ENCODE measurements around the gene KIF3B. TPM values are rescaled to one million over a fixed set of nuclear protein-coding genes. Genes with fewer than 3 reads are reported as not detected.

The KIF3B gene
- total RNA-seq, 5 donors from 2014 or later (not counting 1 experiment from before 2014, with no cell fraction given) = 11.3 to 14.6 (median 13.6) TPM

- H3K9me3 ChIP-seq = no peaks in the 10 kb centered on the region
- H3K36me3 ChIP-seq (ENCODE audit: control insufficient read depth in 2 of 2, extremely low read depth in 1 of 2, insufficient read depth in 1 of 2, low read length in 1 of 2) = peaks cover 5 to 35% of the 10 kb centered on the region in 2 donors
- H3K27me3 ChIP-seq (replicated peaks in 1 of 2; ENCODE audit: control insufficient read depth in 2 of 2, extremely low read depth in 1 of 2, insufficient read depth in 2 of 2, low read length in 1 of 2) = no peaks in the 10 kb centered on the region
- peaks cover 28% of the 10 kb centered on the region for H3K36me3 Mint-ChIP-seq
- no peak for DNase-seq
- H3K4me1 ChIP-seq (ENCODE audit: control insufficient read depth in 1 of 2, extremely low read depth in 1 of 2, insufficient read depth in 2 of 2, low read length in 2 of 2) = peaks cover 1 to 19% of the 10 kb centered on the region in 2 experiments
- ATAC-seq (replicated peaks in 1 of 4) = no peak
- ChIA-PET POLR2A (no interaction called here), CTCF (no interaction called here)
- no peaks in the 10 kb centered on the region for H3K9me3 Mint-ChIP-seq
- H3K27me3 Mint-ChIP-seq = no peaks in the 10 kb centered on the region
- H3K4me3 Mint-ChIP-seq = no peak overlapping the region
- H3K27ac Mint-ChIP-seq = peak overlapping the region in 1 of 2 donors; percentile 44
- WGBS (ENCODE audit: insufficient coverage) = 93% methylated on average over 5 of the region's 6 CpGs
- H3K27ac ChIP-seq (ENCODE audit: low read length) = no peak overlapping the region
- peaks cover 6 to 16% (median 8%) of the 10 kb centered on the region in 3 donors for H3K4me1 Mint-ChIP-seq
- H3K4me3 ChIP-seq (ENCODE audit: control insufficient read depth in 1 of 2, extremely low read depth in 1 of 2, low read length in 1 of 2) = no peak overlapping the region
Observed at GRCh38 chr20:32237419-32237818, 40.0 kb upstream of the KIF3B start.

DNA sequence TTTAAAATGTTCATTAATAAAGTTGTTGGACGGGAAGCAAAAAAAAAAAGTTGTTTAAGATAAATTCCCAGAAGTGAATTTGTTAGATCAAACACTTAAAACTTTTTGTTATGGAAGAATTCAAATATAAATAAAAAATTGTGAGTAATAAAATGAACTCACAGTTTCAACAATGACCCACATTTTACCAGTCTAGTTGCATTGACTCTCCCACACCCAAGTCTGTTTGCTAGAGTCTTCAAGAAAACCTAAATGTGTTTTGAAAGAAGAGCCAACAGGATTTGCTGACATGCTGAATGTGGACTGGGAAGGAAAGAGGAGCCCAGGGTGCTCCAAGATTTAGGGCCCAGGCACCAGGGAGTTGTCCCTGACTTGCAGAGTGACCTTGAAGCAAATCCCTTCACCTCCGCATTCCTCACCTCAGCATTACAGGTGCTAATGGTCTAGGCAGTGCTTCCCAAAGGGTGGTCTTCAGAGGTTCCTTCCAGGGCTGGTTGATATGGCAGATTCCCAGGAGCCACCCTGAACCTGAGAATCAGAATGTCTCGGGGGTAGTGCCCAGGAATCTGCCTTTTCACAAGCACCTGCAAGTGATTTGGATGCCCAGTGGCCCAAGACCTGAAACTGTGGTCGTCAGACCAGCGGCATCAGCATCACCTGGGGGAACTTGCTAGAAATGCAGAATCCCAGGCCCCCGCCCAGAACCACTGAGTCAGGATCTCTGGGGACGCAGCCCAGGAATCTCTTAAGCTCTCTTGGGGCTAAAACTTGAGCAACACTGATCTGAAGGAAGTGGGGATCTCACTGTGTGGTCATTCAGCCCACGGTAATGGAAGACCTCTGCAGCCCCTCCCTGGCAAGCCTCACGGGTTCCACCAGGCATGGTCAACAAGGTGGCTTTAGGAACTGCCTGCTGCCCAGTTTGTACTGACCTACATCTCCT lies 38.7 kb upstream of the KIF3B start:
- H3K4me1 ChIP-seq (ENCODE audit: control insufficient read depth in 1 of 2, extremely low read depth in 1 of 2, insufficient read depth in 2 of 2, low read length in 2 of 2) = peaks cover 0 to 6% of the 10 kb centered on the region in 2 experiments
- peaks cover 21% of the 10 kb centered on the region for H3K36me3 Mint-ChIP-seq
- no peaks in the 10 kb centered on the region for H3K9me3 Mint-ChIP-seq
- H3K9me3 ChIP-seq = no peaks in the 10 kb centered on the region
- ChIA-PET POLR2A (no interaction called here), CTCF (no interaction called here)
- ATAC-seq (replicated peaks in 1 of 4) (no peak), DNase-seq (no peak)
- peaks cover 0 to 3% (median 0%) of the 10 kb centered on the region in 3 donors for H3K4me1 Mint-ChIP-seq
- 96% methylated on average over 6 of the region's 9 CpGs for WGBS (ENCODE audit: insufficient coverage)
- no peaks in the 10 kb centered on the region for H3K27me3 Mint-ChIP-seq
- no peak overlapping the region for H3K4me3 Mint-ChIP-seq
- no peaks in the 10 kb centered on the region for H3K27me3 ChIP-seq (replicated peaks in 1 of 2; ENCODE audit: control insufficient read depth in 2 of 2, extremely low read depth in 1 of 2, insufficient read depth in 2 of 2, low read length in 1 of 2)
- H3K36me3 ChIP-seq (ENCODE audit: control insufficient read depth in 2 of 2, extremely low read depth in 1 of 2, insufficient read depth in 1 of 2, low read length in 1 of 2) = peaks cover 5 to 25% of the 10 kb centered on the region in 2 donors
- H3K27ac Mint-ChIP-seq = no peak overlapping the region
- H3K27ac ChIP-seq (ENCODE audit: low read length) = no peak overlapping the region
- H3K4me3 ChIP-seq (ENCODE audit: control insufficient read depth in 1 of 2, extremely low read depth in 1 of 2, low read length in 1 of 2) = no peak overlapping the region

DNA sequence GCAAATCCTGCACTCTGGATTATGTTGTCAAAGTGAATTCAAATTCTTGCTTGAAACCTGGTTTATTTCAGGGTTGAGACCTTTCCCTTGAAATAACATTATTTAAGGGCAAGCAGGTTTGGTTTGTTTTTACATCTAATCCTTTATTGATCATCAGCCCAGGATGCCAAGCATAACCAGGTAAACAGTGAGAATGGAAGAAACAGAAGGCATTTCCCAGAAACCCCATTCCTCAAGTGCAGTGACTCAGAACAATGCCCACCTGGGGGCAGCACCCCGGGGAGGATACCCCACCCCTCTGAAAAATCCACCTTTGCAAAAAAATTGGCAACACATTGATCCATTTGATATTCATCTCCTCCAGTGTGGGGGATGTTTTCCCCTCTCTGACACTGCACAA lies 37.2 kb upstream of the KIF3B start:
- H3K27ac ChIP-seq (ENCODE audit: low read length) = no peak overlapping the region
- H3K27ac Mint-ChIP-seq = peak overlapping the region in 1 of 2 donors; percentile 34
- peaks cover 16% of the 10 kb centered on the region for H3K36me3 Mint-ChIP-seq
- H3K36me3 ChIP-seq (ENCODE audit: control insufficient read depth in 2 of 2, extremely low read depth in 1 of 2, insufficient read depth in 1 of 2, low read length in 1 of 2) = peaks cover 0 to 11% of the 10 kb centered on the region in 2 donors
- ATAC-seq (replicated peaks in 1 of 4) = no peak
- H3K4me3 ChIP-seq (ENCODE audit: control insufficient read depth in 1 of 2, extremely low read depth in 1 of 2, low read length in 1 of 2) = no peak overlapping the region
- POLR2A ChIA-PET = no interaction called here
- H3K4me1 ChIP-seq (ENCODE audit: control insufficient read depth in 1 of 2, extremely low read depth in 1 of 2, insufficient read depth in 2 of 2, low read length in 2 of 2) = no peaks in the 10 kb centered on the region
- H3K4me3 Mint-ChIP-seq = no peak overlapping the region
- no peaks in the 10 kb centered on the region for H3K27me3 Mint-ChIP-seq
- no CpG with 5 or more reads among the region's 1 CpG for WGBS (ENCODE audit: insufficient coverage)
- CTCF ChIA-PET = no interaction called here
- no peaks in the 10 kb centered on the region for H3K27me3 ChIP-seq (replicated peaks in 1 of 2; ENCODE audit: control insufficient read depth in 2 of 2, extremely low read depth in 1 of 2, insufficient read depth in 2 of 2, low read length in 1 of 2)
- H3K4me1 Mint-ChIP-seq = peaks cover 0 to 3% (median 0%) of the 10 kb centered on the region in 3 donors
- DNase-seq = no peak
- H3K9me3 ChIP-seq = no peaks in the 10 kb centered on the region
- H3K9me3 Mint-ChIP-seq = no peaks in the 10 kb centered on the region

DNA sequence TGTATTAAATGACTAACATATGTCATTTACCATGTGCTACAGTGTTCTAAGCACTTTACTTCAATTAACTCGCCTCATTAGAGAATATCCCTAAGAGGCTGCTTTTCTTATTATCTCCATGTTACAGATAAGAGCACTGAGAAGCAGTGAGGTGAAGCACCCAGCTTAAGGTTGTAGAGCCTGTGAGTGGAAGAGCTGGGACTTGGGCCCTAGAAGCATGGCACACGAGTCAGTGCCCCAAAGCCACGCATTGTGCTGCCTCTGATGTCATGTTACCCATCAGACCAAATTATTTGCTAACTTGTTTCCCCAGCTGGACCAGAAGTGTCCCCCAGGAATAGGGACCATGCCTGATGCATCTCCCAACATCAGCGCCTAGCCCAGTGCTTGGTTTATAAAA lies 35.6 kb upstream of the KIF3B start:
- Mint-ChIP-seq H3K4me1 (peaks cover 0 to 3% (median 0%) of the 10 kb centered on the region in 3 donors), H3K4me3 (no peak overlapping the region), H3K9me3 (no peaks in the 10 kb centered on the region), H3K27ac (no peak overlapping the region), H3K36me3 (peaks cover 6% of the 10 kb centered on the region), H3K27me3 (no peaks in the 10 kb centered on the region)
- DNase-seq = no peak
- Histone ChIP-seq H3K9me3 (no peaks in the 10 kb centered on the region), H3K4me3 (ENCODE audit: control insufficient read depth in 1 of 2, extremely low read depth in 1 of 2, low read length in 1 of 2) (no peak overlapping the region), H3K4me1 (ENCODE audit: control insufficient read depth in 1 of 2, extremely low read depth in 1 of 2, insufficient read depth in 2 of 2, low read length in 2 of 2) (no peaks in the 10 kb centered on the region), H3K36me3 (ENCODE audit: control insufficient read depth in 2 of 2, extremely low read depth in 1 of 2, insufficient read depth in 1 of 2, low read length in 1 of 2) (no peaks in the 10 kb centered on the region), H3K27me3 (replicated peaks in 1 of 2; ENCODE audit: control insufficient read depth in 2 of 2, extremely low read depth in 1 of 2, insufficient read depth in 2 of 2, low read length in 1 of 2) (no peaks in the 10 kb centered on the region), H3K27ac (ENCODE audit: low read length) (no peak overlapping the region)
- ATAC-seq (replicated peaks in 1 of 4) = no peak
- ChIA-PET CTCF (no interaction called here), POLR2A (interaction anchor here in 1 of 2 donors (0.5 kb wide), 1 partner anchor 39 kb away, joined by 13 read pairs; no protein-coding TSS in a partner anchor)
- 84% methylated on average over 3 of the region's 4 CpGs for WGBS (ENCODE audit: insufficient coverage)

DNA sequence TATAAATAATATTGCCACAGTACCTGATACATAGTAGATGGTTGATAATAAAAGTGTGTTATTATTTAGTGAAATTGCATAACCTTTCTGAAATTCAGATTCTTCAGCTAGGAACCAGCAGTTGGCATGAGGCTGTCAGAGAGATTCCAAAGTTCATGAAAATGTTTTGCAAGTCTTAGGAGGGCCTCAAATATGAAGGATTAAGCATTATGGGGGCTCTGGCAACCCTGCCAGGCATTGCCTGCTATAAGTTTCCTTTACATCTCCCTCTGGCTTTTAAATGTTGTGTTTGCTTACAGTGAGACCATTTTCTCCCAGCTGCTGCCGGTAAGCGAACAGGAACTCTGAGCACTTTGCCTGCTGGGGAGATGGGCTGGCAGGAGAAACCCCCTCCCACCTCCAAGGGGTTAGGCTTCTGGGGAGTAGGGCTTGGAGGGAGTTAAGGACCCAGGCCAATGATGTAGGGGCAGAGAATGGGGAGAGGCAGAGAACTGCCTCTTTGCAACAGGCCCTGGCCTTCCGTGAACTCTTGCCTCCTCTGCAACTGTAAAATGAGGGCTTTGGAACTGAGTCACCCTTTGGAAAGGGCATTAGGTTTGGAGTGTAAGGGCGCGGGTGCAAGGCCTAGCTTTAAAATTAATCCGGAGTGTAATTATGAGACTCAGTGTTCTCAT lies 33.2 kb upstream of the KIF3B start:
- Histone ChIP-seq H3K27ac (ENCODE audit: low read length) (no peak overlapping the region), H3K4me1 (ENCODE audit: control insufficient read depth in 1 of 2, extremely low read depth in 1 of 2, insufficient read depth in 2 of 2, low read length in 2 of 2) (peaks cover 2 to 5% of the 10 kb centered on the region in 2 experiments), H3K36me3 (ENCODE audit: control insufficient read depth in 2 of 2, extremely low read depth in 1 of 2, insufficient read depth in 1 of 2, low read length in 1 of 2) (no peaks in the 10 kb centered on the region), H3K4me3 (ENCODE audit: control insufficient read depth in 1 of 2, extremely low read depth in 1 of 2, low read length in 1 of 2) (no peak overlapping the region), H3K27me3 (replicated peaks in 1 of 2; ENCODE audit: control insufficient read depth in 2 of 2, extremely low read depth in 1 of 2, insufficient read depth in 2 of 2, low read length in 1 of 2) (no peaks in the 10 kb centered on the region), H3K9me3 (no peaks in the 10 kb centered on the region)
- DNase-seq (no peak), ATAC-seq (replicated peaks in 1 of 4) (no peak)
- H3K36me3 Mint-ChIP-seq = no peaks in the 10 kb centered on the region
- H3K27me3 Mint-ChIP-seq = no peaks in the 10 kb centered on the region
- peaks cover 4 to 7% (median 4%) of the 10 kb centered on the region in 3 donors for H3K4me1 Mint-ChIP-seq
- no peak overlapping the region for H3K27ac Mint-ChIP-seq
- CTCF ChIA-PET = no interaction called here
- no peaks in the 10 kb centered on the region for H3K9me3 Mint-ChIP-seq
- POLR2A ChIA-PET = no interaction called here
- WGBS (ENCODE audit: insufficient coverage) = 100% methylated on average over 1 of the region's 6 CpGs
- no peak overlapping the region for H3K4me3 Mint-ChIP-seq

DNA sequence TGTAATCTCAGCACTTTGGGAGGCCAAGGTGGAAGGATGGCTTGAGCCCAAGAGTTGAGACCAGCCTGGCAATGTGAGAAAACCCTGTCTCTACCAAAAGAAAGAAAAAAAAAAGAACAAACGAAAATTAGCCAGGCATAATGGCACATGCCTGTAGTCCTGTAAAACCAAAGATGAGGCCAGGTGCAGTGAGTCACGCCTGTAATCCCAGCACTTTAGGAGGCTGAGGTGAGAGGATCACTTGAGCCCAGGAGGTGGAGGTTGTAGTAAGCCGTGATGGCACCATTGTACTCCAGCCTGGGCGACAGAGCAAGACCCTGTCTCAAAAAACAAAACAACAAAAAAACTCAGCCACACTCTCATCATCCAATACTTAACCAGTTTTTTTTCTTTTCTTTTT lies 32.5 kb upstream of the KIF3B start:
- POLR2A ChIA-PET = no interaction called here
- Mint-ChIP-seq H3K27me3 (no peaks in the 10 kb centered on the region), H3K4me1 (peaks cover 9 to 12% (median 9%) of the 10 kb centered on the region in 3 donors), H3K4me3 (no peak overlapping the region), H3K27ac (no peak overlapping the region), H3K36me3 (no peaks in the 10 kb centered on the region), H3K9me3 (no peaks in the 10 kb centered on the region)
- CTCF ChIA-PET = interaction anchor here in 1 of 2 donors (0.7 kb wide), 1 partner anchor 27 kb away, joined by 6 read pairs; no protein-coding TSS in a partner anchor
- Histone ChIP-seq H3K9me3 (no peaks in the 10 kb centered on the region), H3K36me3 (ENCODE audit: control insufficient read depth in 2 of 2, extremely low read depth in 1 of 2, insufficient read depth in 1 of 2, low read length in 1 of 2) (no peaks in the 10 kb centered on the region), H3K27ac (ENCODE audit: low read length) (no peak overlapping the region), H3K4me1 (ENCODE audit: control insufficient read depth in 1 of 2, extremely low read depth in 1 of 2, insufficient read depth in 2 of 2, low read length in 2 of 2) (peaks cover 4 to 5% of the 10 kb centered on the region in 2 experiments), H3K4me3 (ENCODE audit: control insufficient read depth in 1 of 2, extremely low read depth in 1 of 2, low read length in 1 of 2) (no peak overlapping the region), H3K27me3 (replicated peaks in 1 of 2; ENCODE audit: control insufficient read depth in 2 of 2, extremely low read depth in 1 of 2, insufficient read depth in 2 of 2, low read length in 1 of 2) (no peaks in the 10 kb centered on the region)
- ATAC-seq (replicated peaks in 1 of 4) (no peak), DNase-seq (no peak)
- WGBS (ENCODE audit: insufficient coverage) = 80% methylated on average over 1 of the region's 4 CpGs

All from T-cell (primary cell).